ENCODE measurements around the gene ZNF581.

- TF ChIP-seq CTCF (conservative IDR thresholded peaks at IDR 0.05; ENCODE audit: low read depth, low read length) (no peak), EZH2 (IDR thresholded peaks at IDR 0.05; ENCODE audit: borderline replicate concordance, low read depth, low read length, poor library complexity, severe bottlenecking) (no peak)
Observed at GRCh38 chr19:55633861-55634260, 9.6 kb upstream of the ZNF581 start.
